Right lobe of liver (tissue), 6 donors: ENCODE data around the gene MNT. TPM values are rescaled to one million over a fixed set of nuclear protein-coding genes. Genes with fewer than 3 reads are reported as not detected.
A peak's percentile ranks its signal among the peaks of the same experiment; 100 is the strongest.
"Not testable (repeated sequence)": the region's sequence is repeated elsewhere in the genome, so short reads cannot be mapped to it uniquely, and the experiment has no call there.

Experiments
- ATAC-seq, 4 donors: fragments of 200-7000 bp; cut with Tn5 transposase; one replicate each; pipeline ENCODE4 v1.9.1; 2020; ENCODE audit warnings: mild to moderate bottlenecking in 4 of 4, moderate library complexity in 4 of 4
- DNase-seq, 3 donors: peaks; one replicate each; pipeline ENCODE4 v3.0.0-alpha.2; 2020
- H3K27ac ChIP-seq, 3 donors: fragments of 200-600 bp; one replicate each; pipeline ENCODE4 v1.8.0; 2022
- H3K27me3 ChIP-seq, 2 donors: fragments of 200-600 bp; one replicate each; pipeline ENCODE4 v1.8.0; 2022
- H3K36me3 ChIP-seq, 4 donors: fragments of 200-600 bp; sonication (generic) in 1 of 4; one replicate each; pipeline versions ENCODE4 v1.5.1 to v1.8.0; 2017 to 2022; ENCODE audit warnings: control low read depth in 1 of 4
- H3K4me1 ChIP-seq, 4 donors: fragments of 200-600 bp; sonication (generic) in 1 of 4; one replicate each; pipeline versions ENCODE4 v1.5.1 to v1.8.0; 2017 to 2022; ENCODE audit warnings: control low read depth in 1 of 4
- H3K4me3 ChIP-seq, 3 donors: fragments of 200-600 bp; one replicate each; pipeline ENCODE4 v1.8.0; 2022
- H3K9me3 ChIP-seq, 4 donors: fragments of 200-600 bp; sonication (generic) in 1 of 4; one replicate each; pipeline versions ENCODE4 v1.5.1 to v1.8.0; 2017 to 2022; ENCODE audit warnings: control low read depth in 1 of 4
- POLR2A ChIP-seq: fragments of 450-650 bp; IDR thresholded peaks from one replicate; pipeline ENCODE4 v1.6.1; 2017; ENCODE audit warnings: antibody characterized with exemption, mild to moderate bottlenecking
- WGBS: methylation state at CpG from one replicate; pipeline ENCODE4 v1.1.6; 2018; ENCODE audit warnings: low coverage, low lambda C conversion rate; ENCODE audit not compliant: insufficient coverage; ENCODE audit errors: missing lambda C conversion rate; 5-methylcytosine and 5-hydroxymethylcytosine counted together
- intact Hi-C, 2 donors: fragments of 100-400 bp; cut with DNase I; formaldehyde crosslinking; loops; one replicate each; pipeline versions ENCODE4 v1.11.2 to v1.14.1; 2022
- total RNA-seq, 6 experiments: library from RNA; depleted of rRNA in 2 of 6; stranded (reverse); fragments of >200 nt in 2 of 6; fragmentation: NEBNext Ultra II Directional in 3 of 6; extraction: Animal tissue kit (Norgen Biotek cat#: 25700) in 3 of 6; gene quantifications; one replicate each; pipeline versions ENCODE4 v1.1.0 to v1.2.4, GENCODE V29; 2016 to 2023
- TF ChIP-seq, protein P1 (sequence below), 4 donors: fragments of 200-600 bp in 3 of 4; fragments of 450-650 bp in 1 of 4; IDR thresholded peaks; one replicate each; pipeline versions ENCODE4 v1.5.1 to v1.8.0; 2016 to 2022; ENCODE audit warnings: antibody characterized with exemption in 4 of 4, mild to moderate bottlenecking in 2 of 4
- donor health status: DM: no; HTN: yes; CAD: no.
- donor health status: DM: no; HTN: no; CAD: no.
- donor health status: DM: no; HTN: no; CAD: no.
- donor health status: DM: no; HTN: yes; CAD: no.
- donor health status: DM: no; HTN: yes; CAD: no.

MNT gene
- total RNA-seq, 6 experiments from 2014 or later, result 3.3 to 12.6 (median 7.0) TPM

DNA sequence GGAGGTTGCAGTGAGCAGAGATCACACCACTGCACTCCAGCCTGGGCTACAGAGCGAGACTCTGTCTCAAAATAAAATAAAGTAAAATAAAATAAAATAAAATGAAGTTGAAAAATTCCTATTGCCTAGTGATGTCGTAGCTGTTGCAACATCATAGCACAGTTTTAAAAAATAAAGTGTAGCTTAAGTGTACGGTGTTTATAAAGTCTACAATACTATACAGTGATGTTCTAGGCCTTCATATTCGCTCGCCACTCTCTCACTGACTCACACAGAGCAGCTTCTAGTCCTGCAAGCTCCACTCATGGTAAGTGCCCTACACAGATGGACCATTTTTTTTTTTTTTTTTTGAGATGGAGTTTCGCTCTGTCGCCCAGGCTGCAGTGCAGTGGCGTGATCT lies 43.5 kb upstream of the MNT start:
- H3K27me3 ChIP-seq, result no peaks in the 10 kb centered on the region
- peaks cover 0 to 6% (median 0%) of the 10 kb centered on the region in 4 donors for H3K4me1 ChIP-seq
- no peak overlapping the region for H3K4me3 ChIP-seq
- intact Hi-C loops, result no loop called here
- H3K36me3 ChIP-seq, result peaks cover 0 to 10% (median 2%) of the 10 kb centered on the region in 4 donors
- 91% methylated on average over 6 of the region's 8 CpGs for WGBS
- DNase-seq (no peak), ATAC-seq (no peak)
- no peak overlapping the region for H3K27ac ChIP-seq
- TF ChIP-seq, protein P1, sequence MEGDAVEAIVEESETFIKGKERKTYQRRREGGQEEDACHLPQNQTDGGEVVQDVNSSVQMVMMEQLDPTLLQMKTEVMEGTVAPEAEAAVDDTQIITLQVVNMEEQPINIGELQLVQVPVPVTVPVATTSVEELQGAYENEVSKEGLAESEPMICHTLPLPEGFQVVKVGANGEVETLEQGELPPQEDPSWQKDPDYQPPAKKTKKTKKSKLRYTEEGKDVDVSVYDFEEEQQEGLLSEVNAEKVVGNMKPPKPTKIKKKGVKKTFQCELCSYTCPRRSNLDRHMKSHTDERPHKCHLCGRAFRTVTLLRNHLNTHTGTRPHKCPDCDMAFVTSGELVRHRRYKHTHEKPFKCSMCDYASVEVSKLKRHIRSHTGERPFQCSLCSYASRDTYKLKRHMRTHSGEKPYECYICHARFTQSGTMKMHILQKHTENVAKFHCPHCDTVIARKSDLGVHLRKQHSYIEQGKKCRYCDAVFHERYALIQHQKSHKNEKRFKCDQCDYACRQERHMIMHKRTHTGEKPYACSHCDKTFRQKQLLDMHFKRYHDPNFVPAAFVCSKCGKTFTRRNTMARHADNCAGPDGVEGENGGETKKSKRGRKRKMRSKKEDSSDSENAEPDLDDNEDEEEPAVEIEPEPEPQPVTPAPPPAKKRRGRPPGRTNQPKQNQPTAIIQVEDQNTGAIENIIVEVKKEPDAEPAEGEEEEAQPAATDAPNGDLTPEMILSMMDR (IDR thresholded peaks at IDR 0.05), result no peak
- no peaks in the 10 kb centered on the region for H3K9me3 ChIP-seq

DNA sequence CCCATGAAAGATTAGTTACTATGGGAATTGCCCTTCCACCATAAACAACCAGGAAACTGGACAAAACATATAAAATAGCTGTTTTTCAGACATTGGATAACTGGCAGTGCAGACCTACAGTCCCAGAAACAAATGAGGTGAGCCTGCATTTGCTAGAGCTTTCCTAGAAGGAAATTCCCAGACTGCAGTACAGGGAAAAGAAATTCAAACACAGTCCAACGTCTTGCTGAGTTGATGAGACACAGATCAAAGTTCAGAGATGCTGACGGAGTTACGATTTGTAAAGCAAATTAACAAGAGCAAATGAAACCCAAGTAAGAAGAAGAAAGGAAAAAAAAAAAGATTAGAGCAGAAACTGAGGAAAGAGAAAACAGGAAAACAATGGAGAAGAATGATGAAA lies 41.3 kb upstream of the MNT start:
- Histone ChIP-seq H3K4me3 (no peak overlapping the region), H3K27me3 (no peaks in the 10 kb centered on the region), H3K9me3 (no peaks in the 10 kb centered on the region), H3K4me1 (peaks cover 0 to 6% (median 0%) of the 10 kb centered on the region in 4 donors), H3K27ac (no peak overlapping the region), H3K36me3 (peaks cover 0 to 25% (median 7%) of the 10 kb centered on the region in 4 donors)
- intact Hi-C loops, result no loop called here
- ATAC-seq (peak in 1 of 4 donors; percentile 19), DNase-seq (no peak)
- no peak for TF ChIP-seq POLR2A
- TF ChIP-seq, protein P1 (IDR thresholded peaks at IDR 0.05), result no peak
- 13% methylated on average over 3 of the region's 3 CpGs for WGBS

DNA sequence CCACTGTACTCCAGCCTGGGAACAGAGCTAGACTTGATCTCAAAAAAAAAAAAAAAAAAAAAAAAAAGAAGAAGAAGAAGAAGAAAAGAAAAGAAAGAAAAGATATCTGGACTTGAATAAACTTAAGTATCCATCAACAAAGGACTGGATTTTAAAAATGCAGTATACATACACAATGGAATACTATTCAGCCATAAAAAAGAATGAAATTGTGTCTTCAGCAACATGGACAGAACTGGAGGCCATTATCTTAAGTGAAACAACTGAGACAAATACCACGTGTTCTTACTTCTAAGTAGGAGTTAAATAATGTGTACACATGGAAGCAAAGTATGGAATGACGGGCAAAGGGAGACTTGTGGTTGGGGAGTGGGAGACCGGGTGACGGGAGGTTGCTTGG lies 40.1 kb upstream of the MNT start:
- Histone ChIP-seq H3K4me1 (peaks cover 0 to 6% (median 0%) of the 10 kb centered on the region in 4 donors), H3K27ac (no peak overlapping the region), H3K9me3 (no peaks in the 10 kb centered on the region), H3K36me3 (peaks cover 0 to 37% (median 8%) of the 10 kb centered on the region in 4 donors), H3K27me3 (no peaks in the 10 kb centered on the region), H3K4me3 (no peak overlapping the region)
- 95% methylated on average over 4 of the region's 4 CpGs for WGBS
- no peak for DNase-seq
- intact Hi-C loops, result no loop called here
- ATAC-seq, result no peak
- TF ChIP-seq, protein P1 (IDR thresholded peaks at IDR 0.05), result no peak
- TF ChIP-seq POLR2A, result no peak

DNA sequence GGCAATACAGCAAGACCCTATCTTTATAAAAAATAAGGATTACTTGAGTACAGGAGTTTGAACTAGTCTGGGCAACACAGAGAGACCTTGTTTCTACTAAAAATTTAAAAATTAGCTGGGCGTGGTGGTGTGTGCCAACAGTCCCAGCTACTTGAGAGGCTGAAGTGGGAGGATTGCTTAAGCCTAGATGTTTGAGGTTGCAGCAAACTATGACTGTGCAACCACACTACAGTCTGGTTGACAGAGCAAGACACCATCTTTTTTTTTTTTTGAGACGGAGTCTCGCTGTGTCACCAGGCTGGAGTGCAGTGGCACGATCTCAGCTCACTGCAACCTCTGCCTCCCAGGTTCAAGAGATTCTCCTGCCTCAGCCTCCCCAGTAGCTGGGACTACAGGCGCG lies 39.1 kb upstream of the MNT start:
- DNase-seq, H3K27me3 ChIP-seq, H3K4me3 ChIP-seq, H3K4me1 ChIP-seq, H3K27ac ChIP-seq, intact Hi-C loops, ATAC-seq, H3K9me3 ChIP-seq: not testable (repeated sequence)
- WGBS, result 89% methylated on average over 1 of the region's 6 CpGs
- peaks cover 0 to 37% (median 8%) of the 10 kb centered on the region in 4 donors for H3K36me3 ChIP-seq

DNA sequence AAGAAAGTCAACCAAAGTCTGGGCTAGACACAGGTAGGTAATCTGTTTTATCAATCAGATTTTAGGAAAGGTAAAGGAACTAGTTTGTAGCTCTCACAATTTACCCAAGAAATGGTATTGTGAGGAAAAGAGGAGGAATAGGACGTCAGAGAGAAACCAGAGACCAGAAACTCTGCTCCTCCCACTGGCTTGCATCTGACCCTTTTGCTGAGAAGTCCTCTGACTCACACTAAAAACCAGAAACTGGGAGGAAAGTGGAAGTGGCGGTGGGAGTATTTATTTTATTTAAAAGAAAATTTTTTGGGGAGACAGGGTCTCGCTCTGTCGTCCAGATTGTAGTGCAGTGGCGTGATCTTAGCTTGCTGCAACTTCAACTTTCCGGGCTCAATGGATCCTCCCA lies 38.0 kb upstream of the MNT start:
- WGBS, result 77% methylated on average over 6 of the region's 6 CpGs
- ATAC-seq (no peak), DNase-seq (no peak)
- peaks cover 0 to 6% (median 0%) of the 10 kb centered on the region in 4 donors for H3K4me1 ChIP-seq
- H3K9me3 ChIP-seq, result no peaks in the 10 kb centered on the region
- H3K36me3 ChIP-seq, result peaks cover 0 to 37% (median 8%) of the 10 kb centered on the region in 4 donors
- H3K4me3 ChIP-seq, result no peak overlapping the region
- TF ChIP-seq, protein P1 (IDR thresholded peaks at IDR 0.05), result no peak
- TF ChIP-seq POLR2A, result no peak
- no peak overlapping the region for H3K27ac ChIP-seq
- no peaks in the 10 kb centered on the region for H3K27me3 ChIP-seq
- intact Hi-C loops, result no loop called here
